ENCODE results near the gene WIPI1. TPM values are rescaled to one million over a fixed set of nuclear protein-coding genes. Genes with fewer than 3 reads are reported as not detected.

WIPI1 gene
- total and polyA plus RNA-seq, 9 of the 15 experiments (the other 6 are each of a cell fraction or from before 2014, with no cell fraction given), result 3.7 to 23.5 (median 11.8) TPM

DNA sequence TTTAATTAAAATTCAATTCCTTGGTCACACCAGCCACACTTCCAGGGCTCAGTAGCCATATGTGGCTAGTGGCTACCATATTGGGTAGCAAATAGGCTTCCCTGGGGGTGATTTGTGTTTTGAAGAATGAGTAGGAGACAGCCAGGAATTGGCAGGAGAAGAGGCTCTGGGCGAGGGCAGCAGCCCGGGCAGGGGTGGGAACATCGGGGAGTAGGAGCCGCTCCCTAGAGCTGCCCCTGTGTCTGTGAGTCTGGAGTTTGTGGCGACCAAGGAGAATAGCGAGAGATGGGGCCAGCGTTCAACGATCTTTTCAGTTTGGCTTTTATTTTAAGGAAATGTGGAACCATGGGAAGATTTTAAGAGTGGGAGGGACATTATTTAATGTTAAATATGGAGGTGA, 81.7 kb downstream of the WIPI1 start:
- no peak for FAIRE-seq
- Histone ChIP-seq H3K4me1 (replicated peaks in 1 of 2; ENCODE audit: control insufficient read depth in 2 of 2, insufficient read depth in 2 of 2, low read length in 2 of 2) (no peaks in the 10 kb centered on the region), H3K4me2 (ENCODE audit: insufficient read depth, low read length) (no peak overlapping the region), H2AFZ (ENCODE audit: low read depth, low read length) (no peak overlapping the region), H3K27ac (ENCODE audit: extremely low read depth, low read depth, low read length) (no peak overlapping the region), H3K4me3 (no peak overlapping the region), H3K9ac (ENCODE audit: insufficient read depth in 1 of 2, low read depth in 2 of 2, low read length in 2 of 2) (no peak overlapping the region), H3K9me3 (replicated peaks; ENCODE audit: control insufficient read depth, insufficient read depth, low read depth, low read length) (no peaks in the 10 kb centered on the region), H4K20me1 (replicated peaks; ENCODE audit: control insufficient read depth, insufficient read depth, low read length) (no peaks in the 10 kb centered on the region), H3K27me3 (ENCODE audit: control insufficient read depth in 2 of 2, insufficient read depth in 2 of 2, low read length in 2 of 2) (peaks cover 17 to 33% of the 10 kb centered on the region in 2 experiments), H3K36me3 (ENCODE audit: control insufficient read depth, insufficient read depth, low read length) (no peaks in the 10 kb centered on the region), H3K9me1 (ENCODE audit: control insufficient read depth, insufficient read depth, low read length) (no peaks in the 10 kb centered on the region), H3K79me2 (ENCODE audit: control insufficient read depth, insufficient read depth, low read length) (no peaks in the 10 kb centered on the region)
- ChIA-PET CTCF (ENCODE audit: low intra/inter-chr PET ratio) (no interaction called here), POLR2A (no interaction called here)
- WGBS (ENCODE audit: insufficient coverage, low coverage, missing lambda C conversion rate), result 2% methylated on average over 8 of the region's 8 CpGs
- in situ Hi-C loops (cut with MboI) (no loop called here), intact Hi-C loops (cut with micrococcal nuclease) (no loop called here)
- no peak for ATAC-seq
- no peak for DNase-seq (ENCODE audit: extremely low read depth in 1 of 4, low spot score in 3 of 4)
- no peak for TF ChIP-seq KLF16 (IDR thresholded peaks at IDR 0.05)
- no peak for TF ChIP-seq ZNF707 (CRISPR knock-in tag; conservative IDR thresholded peaks at IDR 0.05)
- no peak for TF ChIP-seq SRSF7 (optimal IDR thresholded peaks at IDR 0.05; ENCODE audit: low read depth, low read length)
- no peak for TF ChIP-seq ZC3H11A (IDR thresholded peaks at IDR 0.05; ENCODE audit: low read depth, low read length)
- no TSS peak for BruUV-seq (replicated peaks)

MicroRNAs encoded within 50 kb of the gene (microRNA counts, 767-probe panel; counts per million panel counts)
- not detected for microRNA hsa-miR-635

Small RNA genes within 50 kb of the gene (microRNA-seq; reads per million reads assigned to microRNA genes)
- not detected for gene MIR635 (ENCODE audit: borderline microRNAs expressed)

Small RNA genes within 50 kb of the gene (small RNA-seq; reads per million reads assigned to genes)
- not detected for gene MIR635

Other genes with a start within 250 kb of the WIPI1 start
- 22.6 and 30.9 TPM in 2 replicates for gene AMZ2, start 209.5 kb downstream of the WIPI1 start, total RNA-seq (2014; rRNA removed)
- gene AMZ2, start 209.5 kb downstream of the WIPI1 start, total RNA-seq (2014; rRNA removed; fragmentation: Illumina TruSeq; extraction: Trizol), result 52.6 and 57.9 TPM in 2 replicates
- 44.8 and 47.0 TPM in 2 replicates for gene AMZ2, start 209.5 kb downstream of the WIPI1 start, total RNA-seq (2015; rRNA removed; fragmentation: Illumina TruSeq; extraction: Trizol)
- gene AMZ2, start 209.5 kb downstream of the WIPI1 start, total RNA-seq (2021), result 41.1 and 43.2 TPM in 2 replicates
- 54.0 and 59.2 TPM in 2 replicates for gene AMZ2, start 209.5 kb downstream of the WIPI1 start, polyA plus RNA-seq (2011; rRNA removed)
- 75.2 and 92.2 TPM in 2 replicates for gene AMZ2, start 209.5 kb downstream of the WIPI1 start, polyA plus RNA-seq (2014; fragmentation: Illumina TruSeq; extraction: Trizol)
- 10 to 100 TPM; 56.9 to 74.5 TPM for gene AMZ2, start 209.5 kb downstream of the WIPI1 start, polyA plus RNA-seq (2014; fragmentation: Nextera tagmentation; extraction: Ambion mirVana)
- 34.8 and 41.8 TPM in 2 replicates for gene AMZ2, start 209.5 kb downstream of the WIPI1 start, polyA plus RNA-seq (2014; rRNA removed)
- gene SLC16A6, start 166.4 kb downstream of the WIPI1 start, total RNA-seq (2014; rRNA removed), result 0.04 and 0.05 TPM in 2 replicates
- 0.15 and 0.26 TPM in 2 replicates for gene SLC16A6, start 166.4 kb downstream of the WIPI1 start, total RNA-seq (2014; rRNA removed; fragmentation: Illumina TruSeq; extraction: Trizol)
- gene SLC16A6, start 166.4 kb downstream of the WIPI1 start, total RNA-seq (2015; rRNA removed; fragmentation: Illumina TruSeq; extraction: Trizol), result 0.11 and 0.15 TPM in 2 replicates
- gene SLC16A6, start 166.4 kb downstream of the WIPI1 start, total RNA-seq (2021), result 0.16 and 0.42 TPM in 2 replicates
- gene SLC16A6, start 166.4 kb downstream of the WIPI1 start, polyA plus RNA-seq (2011; rRNA removed), result 0.05 and 0.11 TPM in 2 replicates
- gene SLC16A6, start 166.4 kb downstream of the WIPI1 start, polyA plus RNA-seq (2014; fragmentation: Illumina TruSeq; extraction: Trizol), result 0.11 and 0.31 TPM in 2 replicates
- under 1 TPM; 0.08 to 0.27 TPM for gene SLC16A6, start 166.4 kb downstream of the WIPI1 start, polyA plus RNA-seq (2014; fragmentation: Nextera tagmentation; extraction: Ambion mirVana)
- gene SLC16A6, start 166.4 kb downstream of the WIPI1 start, polyA plus RNA-seq (2014; rRNA removed), result 0.07 and 0.15 TPM in 2 replicates
- gene ARSG, start 166.0 kb downstream of the WIPI1 start, total RNA-seq (2014; rRNA removed), result 1.7 and 1.8 TPM in 2 replicates
- gene ARSG, start 166.0 kb downstream of the WIPI1 start, total RNA-seq (2014; rRNA removed; fragmentation: Illumina TruSeq; extraction: Trizol), result 2.1 and 3.1 TPM in 2 replicates
- 1.6 and 2.1 TPM in 2 replicates for gene ARSG, start 166.0 kb downstream of the WIPI1 start, total RNA-seq (2015; rRNA removed; fragmentation: Illumina TruSeq; extraction: Trizol)
- 1.1 and 1.6 TPM in 2 replicates for gene ARSG, start 166.0 kb downstream of the WIPI1 start, total RNA-seq (2021)
- gene ARSG, start 166.0 kb downstream of the WIPI1 start, polyA plus RNA-seq (2011; rRNA removed), result 0.64 and 1.4 TPM in 2 replicates
- 3.8 and 5.6 TPM in 2 replicates for gene ARSG, start 166.0 kb downstream of the WIPI1 start, polyA plus RNA-seq (2014; fragmentation: Illumina TruSeq; extraction: Trizol)
- gene ARSG, start 166.0 kb downstream of the WIPI1 start, polyA plus RNA-seq (2014; fragmentation: Nextera tagmentation; extraction: Ambion mirVana), result 1 to 10 TPM; 1.0 to 1.8 TPM
- gene ARSG, start 166.0 kb downstream of the WIPI1 start, polyA plus RNA-seq (2014; rRNA removed), result 3.7 and 3.8 TPM in 2 replicates
- 58.9 and 67.5 TPM in 2 replicates for gene PRKAR1A, start 54.9 kb upstream of the WIPI1 start, total RNA-seq (2014; rRNA removed)
- 69.2 and 85.5 TPM in 2 replicates for gene PRKAR1A, start 54.9 kb upstream of the WIPI1 start, total RNA-seq (2014; rRNA removed; fragmentation: Illumina TruSeq; extraction: Trizol)
- gene PRKAR1A, start 54.9 kb upstream of the WIPI1 start, total RNA-seq (2015; rRNA removed; fragmentation: Illumina TruSeq; extraction: Trizol), result 69.4 and 70.5 TPM in 2 replicates
- gene PRKAR1A, start 54.9 kb upstream of the WIPI1 start, total RNA-seq (2021), result 83.4 and 87.2 TPM in 2 replicates
- 67.3 and 95.6 TPM in 2 replicates for gene PRKAR1A, start 54.9 kb upstream of the WIPI1 start, polyA plus RNA-seq (2011; rRNA removed)
- gene PRKAR1A, start 54.9 kb upstream of the WIPI1 start, polyA plus RNA-seq (2014; fragmentation: Illumina TruSeq; extraction: Trizol), result 58.2 and 58.3 TPM in 2 replicates
- gene PRKAR1A, start 54.9 kb upstream of the WIPI1 start, polyA plus RNA-seq (2014; fragmentation: Nextera tagmentation; extraction: Ambion mirVana), result 10 to 100 TPM; 15.0 to 16.3 TPM
- gene PRKAR1A, start 54.9 kb upstream of the WIPI1 start, polyA plus RNA-seq (2014; rRNA removed), result 56.0 and 73.0 TPM in 2 replicates
- not detected in 2 replicates for gene FAM20A, start 143.9 kb upstream of the WIPI1 start, total RNA-seq (2014; rRNA removed)
- gene FAM20A, start 143.9 kb upstream of the WIPI1 start, total RNA-seq (2014; rRNA removed; fragmentation: Illumina TruSeq; extraction: Trizol), result not detected in 2 replicates
- not detected in 2 replicates for gene FAM20A, start 143.9 kb upstream of the WIPI1 start, total RNA-seq (2015; rRNA removed; fragmentation: Illumina TruSeq; extraction: Trizol)
- gene FAM20A, start 143.9 kb upstream of the WIPI1 start, total RNA-seq (2021), result 0.07 TPM in 1 of 2 replicates, not detected in the other
- not detected in 2 replicates for gene FAM20A, start 143.9 kb upstream of the WIPI1 start, polyA plus RNA-seq (2011; rRNA removed)
- gene FAM20A, start 143.9 kb upstream of the WIPI1 start, polyA plus RNA-seq (2014; fragmentation: Illumina TruSeq; extraction: Trizol), result not detected in 2 replicates
- not detected for gene FAM20A, start 143.9 kb upstream of the WIPI1 start, polyA plus RNA-seq (2014; fragmentation: Nextera tagmentation; extraction: Ambion mirVana)
- not detected in 2 replicates for gene FAM20A, start 143.9 kb upstream of the WIPI1 start, polyA plus RNA-seq (2014; rRNA removed)

Data from K562 (cell line).